Inflammatory macrophage treated with lipopolysaccharide for 4 hours (primary cell): ENCODE data around the gene ZNF524.

Experiments used
- DNase-seq: peaks from one replicate; pipeline ENCODE4 v3.0.0-alpha.2; 2020

The ZNF524 gene

GRCh38 chr19:55621673-55622231 lies 21.7 kb downstream of the ZNF524 start:
- no peak for DNase-seq

GRCh38 chr19:55622242-55622969 lies 22.3 kb downstream of the ZNF524 start:
- DNase-seq, result no peak

- DNase-seq, result no peak
Observed at GRCh38 chr19:55623130-55623529, 23.0 kb downstream of the ZNF524 start.

- DNase-seq, result no peak
Observed at GRCh38 chr19:55623561-55623960, 23.5 kb downstream of the ZNF524 start.

- DNase-seq, result peak; percentile 94
Observed at GRCh38 chr19:55624109-55625003, 24.3 kb downstream of the ZNF524 start, which contains the start of gene ZNF784. Gene ZNF784 (minus strand): TSS chr19:55624566. CDS start chr19:55624561, 5 bp downstream.

- no peak for DNase-seq
Observed at GRCh38 chr19:55625004-55625326, 24.9 kb downstream of the ZNF524 start.

GRCh38 chr19:55626350-55626749 lies 26.3 kb downstream of the ZNF524 start:
- no peak for DNase-seq

- peak; percentile 94 for DNase-seq
Observed at GRCh38 chr19:55632463-55632834, 32.4 kb downstream of the ZNF524 start.

- DNase-seq, result peak; percentile 37
Observed at GRCh38 chr19:55633861-55634260, 33.8 kb downstream of the ZNF524 start.

GRCh38 chr19:55635334-55635717 lies 35.2 kb downstream of the ZNF524 start:
- no peak for DNase-seq

- DNase-seq, result no peak
Observed at GRCh38 chr19:55635856-55636440, 35.9 kb downstream of the ZNF524 start.

GRCh38 chr19:55636723-55637122 lies 36.6 kb downstream of the ZNF524 start:
- DNase-seq, result no peak

- no peak for DNase-seq
Observed at GRCh38 chr19:55637534-55637933, 37.4 kb downstream of the ZNF524 start.

- DNase-seq, result peak; percentile 67
Observed at GRCh38 chr19:55638864-55639359, 38.8 kb downstream of the ZNF524 start.

- DNase-seq, result peak; percentile 62
Observed at GRCh38 chr19:55640043-55640576, 40.0 kb downstream of the ZNF524 start.

GRCh38 chr19:55640577-55641425 lies 40.7 kb downstream of the ZNF524 start, which contains the start of gene ZNF580:
Gene ZNF580 (plus strand): TSS chr19:55641002. CDS start chr19:55642509, 1,507 bp downstream.
- DNase-seq, result peak; percentile 38

GRCh38 chr19:55641426-55642152 lies 41.5 kb downstream of the ZNF524 start:
- DNase-seq, result no peak

GRCh38 chr19:55642153-55643002 lies 42.3 kb downstream of the ZNF524 start:
- DNase-seq, result no peak

- peak; percentile 62 for DNase-seq
Observed at GRCh38 chr19:55643003-55643886, 43.2 kb downstream of the ZNF524 start, which contains the start of gene ZNF581. Gene ZNF581 (plus strand): TSS chr19:55643649. CDS start chr19:55644572, 923 bp downstream.
